Measurements from ENCODE around the gene RCC2. TPM values are rescaled to one million over a fixed set of nuclear protein-coding genes. Genes with fewer than 3 reads are reported as not detected.

RCC2 gene
- polyA plus RNA-seq, 1 donor (not counting 4 experiments of a cell fraction or from before 2014, with no cell fraction given), result 45.2 TPM

DNA sequence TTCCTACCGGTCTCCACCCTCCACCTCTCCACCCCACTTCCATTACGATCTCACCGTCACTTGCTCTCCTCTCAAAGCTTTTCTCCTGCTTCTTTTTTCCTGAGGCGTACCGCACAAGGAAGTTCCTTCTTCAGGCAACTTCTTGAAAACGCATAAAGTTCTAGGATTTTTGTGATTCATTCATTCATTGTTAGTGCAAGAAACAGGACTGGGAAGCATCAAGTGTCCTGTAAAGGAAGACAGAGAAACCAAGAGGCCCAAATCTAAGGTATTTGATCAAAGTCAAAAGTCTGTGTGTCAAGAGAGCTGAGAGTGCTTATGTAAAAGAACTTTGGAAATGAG, 1.3 kb upstream of the RCC2 start:
- TF ChIP-seq EZH2 (IDR thresholded peaks at IDR 0.05; ENCODE audit: low read length), result no peak
- TF ChIP-seq, protein P1, sequence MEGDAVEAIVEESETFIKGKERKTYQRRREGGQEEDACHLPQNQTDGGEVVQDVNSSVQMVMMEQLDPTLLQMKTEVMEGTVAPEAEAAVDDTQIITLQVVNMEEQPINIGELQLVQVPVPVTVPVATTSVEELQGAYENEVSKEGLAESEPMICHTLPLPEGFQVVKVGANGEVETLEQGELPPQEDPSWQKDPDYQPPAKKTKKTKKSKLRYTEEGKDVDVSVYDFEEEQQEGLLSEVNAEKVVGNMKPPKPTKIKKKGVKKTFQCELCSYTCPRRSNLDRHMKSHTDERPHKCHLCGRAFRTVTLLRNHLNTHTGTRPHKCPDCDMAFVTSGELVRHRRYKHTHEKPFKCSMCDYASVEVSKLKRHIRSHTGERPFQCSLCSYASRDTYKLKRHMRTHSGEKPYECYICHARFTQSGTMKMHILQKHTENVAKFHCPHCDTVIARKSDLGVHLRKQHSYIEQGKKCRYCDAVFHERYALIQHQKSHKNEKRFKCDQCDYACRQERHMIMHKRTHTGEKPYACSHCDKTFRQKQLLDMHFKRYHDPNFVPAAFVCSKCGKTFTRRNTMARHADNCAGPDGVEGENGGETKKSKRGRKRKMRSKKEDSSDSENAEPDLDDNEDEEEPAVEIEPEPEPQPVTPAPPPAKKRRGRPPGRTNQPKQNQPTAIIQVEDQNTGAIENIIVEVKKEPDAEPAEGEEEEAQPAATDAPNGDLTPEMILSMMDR (optimal IDR thresholded peaks at IDR 0.05 in 1 of 3, IDR thresholded peaks at IDR 0.05 in 1 of 3, conservative IDR thresholded peaks at IDR 0.05 in 1 of 3; ENCODE audit: extremely low read depth in 1 of 3, insufficient read depth in 2 of 3, low read length in 3 of 3), result no peak
- dilution Hi-C loops (cut with MboI; ENCODE audit: extremely low pct_ligation_motif_present, low sequenced_read_pairs), result no loop called here
- DNase-seq (ENCODE audit: low read depth, low spot score) (no peak), FAIRE-seq (no peak)
- Histone ChIP-seq H3K4me1 (ENCODE audit: control insufficient read depth, extremely low read depth, insufficient read depth, low read length) (peaks cover 50% of the 10 kb centered on the region), H3K9me3 (ENCODE audit: control insufficient read depth, low read depth, low read length) (no peaks in the 10 kb centered on the region), H3K27me3 (ENCODE audit: control insufficient read depth, extremely low read depth, insufficient read depth, low read length) (no peaks in the 10 kb centered on the region), H3K27ac (ENCODE audit: control insufficient read depth, insufficient read depth, low read length) (peak overlapping the region; percentile 99), H3K4me3 (ENCODE audit: control insufficient read depth in 2 of 3, extremely low read depth in 1 of 3, insufficient read depth in 2 of 3, low read depth in 1 of 3, low read length in 3 of 3) (peak overlapping the region; percentile 48 to 99 (median 94)), H2AFZ (ENCODE audit: control insufficient read depth, low read length) (peak overlapping the region; percentile 68), H3K79me2 (ENCODE audit: control insufficient read depth, insufficient read depth, low read length) (peaks cover 29% of the 10 kb centered on the region), H4K20me1 (ENCODE audit: control insufficient read depth, extremely low read depth, insufficient read depth, low read length) (peaks cover 8% of the 10 kb centered on the region), H3K9ac (ENCODE audit: control insufficient read depth, extremely low read depth, insufficient read depth, low read length) (peak overlapping the region; percentile 95), H3K4me2 (ENCODE audit: control insufficient read depth, extremely low read depth, insufficient read depth, low read depth, low read length) (peak overlapping the region; percentile 100), H3K36me3 (ENCODE audit: control insufficient read depth in 2 of 2, extremely low read depth in 1 of 2, insufficient read depth in 2 of 2, low read length in 2 of 2) (peaks cover 0 to 8% of the 10 kb centered on the region in 2 experiments), H3K9me1 (ENCODE audit: control insufficient read depth, extremely low read depth, insufficient read depth, low read length) (no peaks in the 10 kb centered on the region)

DNA sequence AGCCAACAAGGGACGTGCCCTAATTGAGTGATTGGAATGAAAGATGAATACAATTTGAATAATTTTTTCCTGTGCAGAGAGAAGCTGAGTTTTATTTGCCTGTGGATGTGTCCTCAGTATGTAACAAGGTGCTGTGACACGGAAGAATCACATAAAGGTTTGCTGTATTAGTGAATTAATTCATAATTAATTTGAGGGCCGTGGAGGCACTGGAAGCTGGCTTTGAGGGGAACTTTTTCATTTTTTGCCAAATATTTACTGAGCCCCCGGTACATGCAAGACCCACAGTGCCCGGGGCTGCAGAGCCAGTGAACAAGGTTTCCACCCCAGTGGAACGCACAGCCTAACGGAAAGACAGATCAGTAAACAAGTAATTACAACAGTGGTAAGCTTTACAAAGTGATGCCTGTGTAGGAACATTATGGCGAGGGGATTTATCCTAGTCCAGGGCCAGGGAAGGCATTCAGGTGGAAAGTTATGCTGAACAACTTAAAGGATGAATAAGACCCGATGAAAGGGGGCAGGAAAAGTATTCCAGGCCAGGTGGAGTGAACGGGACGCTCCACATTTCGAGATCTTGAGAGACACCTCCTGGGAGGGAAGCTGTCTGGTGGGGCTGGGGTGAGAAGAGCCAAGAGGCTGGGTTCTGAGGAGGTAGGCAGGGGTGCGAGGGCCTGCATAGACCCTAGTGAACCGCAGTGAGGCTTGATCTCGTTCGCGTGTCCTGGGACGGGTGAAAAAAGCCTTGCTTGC, 773 bp upstream of the RCC2 start:
- Histone ChIP-seq H3K79me2 (ENCODE audit: control insufficient read depth, insufficient read depth, low read length) (peaks cover 35% of the 10 kb centered on the region), H3K36me3 (ENCODE audit: control insufficient read depth in 2 of 2, extremely low read depth in 1 of 2, insufficient read depth in 2 of 2, low read length in 2 of 2) (peaks cover 0 to 11% of the 10 kb centered on the region in 2 experiments), H3K27ac (ENCODE audit: control insufficient read depth, insufficient read depth, low read length) (peak overlapping the region; percentile 99), H3K9ac (ENCODE audit: control insufficient read depth, extremely low read depth, insufficient read depth, low read length) (peak overlapping the region; percentile 95), H3K9me1 (ENCODE audit: control insufficient read depth, extremely low read depth, insufficient read depth, low read length) (no peaks in the 10 kb centered on the region), H3K4me1 (ENCODE audit: control insufficient read depth, extremely low read depth, insufficient read depth, low read length) (peaks cover 50% of the 10 kb centered on the region), H3K9me3 (ENCODE audit: control insufficient read depth, low read depth, low read length) (no peaks in the 10 kb centered on the region), H2AFZ (ENCODE audit: control insufficient read depth, low read length) (peak overlapping the region; percentile 68), H4K20me1 (ENCODE audit: control insufficient read depth, extremely low read depth, insufficient read depth, low read length) (peaks cover 10% of the 10 kb centered on the region), H3K27me3 (ENCODE audit: control insufficient read depth, extremely low read depth, insufficient read depth, low read length) (no peaks in the 10 kb centered on the region), H3K4me3 (ENCODE audit: control insufficient read depth in 2 of 3, extremely low read depth in 1 of 3, insufficient read depth in 2 of 3, low read depth in 1 of 3, low read length in 3 of 3) (peak overlapping the region; percentile 48 to 99 (median 94)), H3K4me2 (ENCODE audit: control insufficient read depth, extremely low read depth, insufficient read depth, low read depth, low read length) (peak overlapping the region; percentile 100)
- TF ChIP-seq, protein P1 (optimal IDR thresholded peaks at IDR 0.05 in 1 of 3, IDR thresholded peaks at IDR 0.05 in 1 of 3, conservative IDR thresholded peaks at IDR 0.05 in 1 of 3; ENCODE audit: extremely low read depth in 1 of 3, insufficient read depth in 2 of 3, low read length in 3 of 3), result no peak
- TF ChIP-seq EZH2 (IDR thresholded peaks at IDR 0.05; ENCODE audit: low read length), result no peak
- DNase-seq (ENCODE audit: low read depth, low spot score), result no peak
- no peak for FAIRE-seq
- dilution Hi-C loops (cut with MboI; ENCODE audit: extremely low pct_ligation_motif_present, low sequenced_read_pairs), result no loop called here

Measured in keratinocyte (primary cell).